GM12864 (cell line): ENCODE data around the gene RNASE7.

Experiments
- DNase-seq: peaks from one replicate; pipeline ENCODE4 v3.0.0-alpha.2; 2011; ENCODE audit warnings: low read depth
- H3K4me3 ChIP-seq: 2 replicates; pipeline ENCODE4 v1.5.1; 2011; ENCODE audit warnings: mild to moderate bottlenecking, low read depth, low read length, control low read depth
- TF ChIP-seq, protein P1 (sequence below): IDR thresholded peaks from 2 replicates; pipeline ENCODE4 v1.5.1; 2011; ENCODE audit warnings: low read depth, mild to moderate bottlenecking, moderate library complexity, low read length, control low read depth, inconsistent platforms; ENCODE audit errors: missing control alignments

Gene RNASE7

DNA sequence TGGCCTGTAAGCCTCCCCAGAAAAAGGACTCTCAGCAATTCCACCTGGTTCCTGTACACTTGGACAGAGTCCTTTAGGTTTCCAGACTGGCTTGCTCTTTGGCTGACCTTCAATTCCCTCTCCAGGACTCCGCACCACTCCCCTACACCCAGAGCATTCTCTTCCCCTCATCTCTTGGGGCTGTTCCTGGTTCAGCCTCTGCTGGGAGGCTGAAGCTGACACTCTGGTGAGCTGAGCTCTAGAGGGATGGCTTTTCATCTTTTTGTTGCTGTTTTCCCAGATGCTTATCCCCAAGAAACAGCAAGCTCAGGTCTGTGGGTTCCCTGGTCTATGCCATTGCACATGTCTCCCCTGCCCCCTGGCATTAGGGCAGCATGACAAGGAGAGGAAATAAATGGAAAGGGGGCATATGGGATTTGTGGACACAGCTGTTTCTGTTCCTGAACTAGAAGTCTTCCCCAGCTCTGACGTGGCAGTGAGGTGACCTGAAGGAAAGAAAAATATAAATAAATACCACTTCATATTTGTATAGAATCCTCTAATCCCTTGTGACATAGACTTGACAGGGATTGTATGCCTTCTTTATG, 1.3 kb downstream of the RNASE7 start:
- TF ChIP-seq, protein P1, sequence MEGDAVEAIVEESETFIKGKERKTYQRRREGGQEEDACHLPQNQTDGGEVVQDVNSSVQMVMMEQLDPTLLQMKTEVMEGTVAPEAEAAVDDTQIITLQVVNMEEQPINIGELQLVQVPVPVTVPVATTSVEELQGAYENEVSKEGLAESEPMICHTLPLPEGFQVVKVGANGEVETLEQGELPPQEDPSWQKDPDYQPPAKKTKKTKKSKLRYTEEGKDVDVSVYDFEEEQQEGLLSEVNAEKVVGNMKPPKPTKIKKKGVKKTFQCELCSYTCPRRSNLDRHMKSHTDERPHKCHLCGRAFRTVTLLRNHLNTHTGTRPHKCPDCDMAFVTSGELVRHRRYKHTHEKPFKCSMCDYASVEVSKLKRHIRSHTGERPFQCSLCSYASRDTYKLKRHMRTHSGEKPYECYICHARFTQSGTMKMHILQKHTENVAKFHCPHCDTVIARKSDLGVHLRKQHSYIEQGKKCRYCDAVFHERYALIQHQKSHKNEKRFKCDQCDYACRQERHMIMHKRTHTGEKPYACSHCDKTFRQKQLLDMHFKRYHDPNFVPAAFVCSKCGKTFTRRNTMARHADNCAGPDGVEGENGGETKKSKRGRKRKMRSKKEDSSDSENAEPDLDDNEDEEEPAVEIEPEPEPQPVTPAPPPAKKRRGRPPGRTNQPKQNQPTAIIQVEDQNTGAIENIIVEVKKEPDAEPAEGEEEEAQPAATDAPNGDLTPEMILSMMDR, result no peak
- no peak for DNase-seq
- H3K4me3 ChIP-seq, result no peak overlapping the region

GRCh38 chr14:21043974-21044618, 1.9 kb downstream of the RNASE7 start:
- TF ChIP-seq, protein P1, result no peak
- no peak overlapping the region for H3K4me3 ChIP-seq
- no peak for DNase-seq

DNA sequence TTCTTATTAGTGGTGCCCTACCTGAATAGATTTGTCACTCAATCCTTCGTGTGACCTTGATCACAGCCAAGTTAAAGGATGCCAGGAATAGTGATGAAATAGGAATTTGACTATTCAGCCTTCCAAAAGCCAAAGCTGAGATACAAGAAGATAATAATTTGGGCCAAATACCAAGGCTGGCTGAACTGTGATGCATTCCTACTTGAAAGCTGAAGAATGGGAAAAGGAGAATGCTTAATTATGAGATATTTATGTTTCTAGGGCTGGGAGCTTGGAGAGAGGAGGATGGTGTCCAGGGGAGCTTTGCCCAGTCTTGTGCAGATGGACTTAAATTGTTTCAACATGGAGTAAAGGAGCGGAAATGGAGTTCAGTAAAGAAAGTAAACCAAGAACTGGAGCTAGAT, 5.2 kb downstream of the RNASE7 start:
- no peak for DNase-seq
- TF ChIP-seq, protein P1, result no peak
- H3K4me3 ChIP-seq, result no peak overlapping the region

DNA sequence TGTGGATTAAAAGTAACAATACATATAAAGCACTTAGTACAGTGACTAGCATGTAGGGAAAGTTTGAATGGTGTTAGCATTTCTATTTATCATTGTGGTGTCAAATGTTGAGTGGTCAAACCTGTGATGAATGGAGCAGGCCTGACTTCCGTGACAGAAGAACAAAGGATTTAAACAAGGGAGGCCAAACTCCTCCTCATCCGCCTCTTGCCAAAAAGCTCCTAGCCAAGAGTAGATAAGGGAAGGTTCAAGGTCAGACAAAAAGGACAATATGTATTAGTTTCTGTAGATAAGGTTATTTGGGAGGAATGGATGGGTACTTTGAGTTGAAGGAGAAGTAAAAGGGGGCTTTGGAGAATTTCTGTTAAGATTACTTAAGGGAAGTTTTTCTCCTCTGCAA, 6.5 kb downstream of the RNASE7 start:
- no peak for DNase-seq
- H3K4me3 ChIP-seq, result no peak overlapping the region
- TF ChIP-seq, protein P1, result no peak

DNA sequence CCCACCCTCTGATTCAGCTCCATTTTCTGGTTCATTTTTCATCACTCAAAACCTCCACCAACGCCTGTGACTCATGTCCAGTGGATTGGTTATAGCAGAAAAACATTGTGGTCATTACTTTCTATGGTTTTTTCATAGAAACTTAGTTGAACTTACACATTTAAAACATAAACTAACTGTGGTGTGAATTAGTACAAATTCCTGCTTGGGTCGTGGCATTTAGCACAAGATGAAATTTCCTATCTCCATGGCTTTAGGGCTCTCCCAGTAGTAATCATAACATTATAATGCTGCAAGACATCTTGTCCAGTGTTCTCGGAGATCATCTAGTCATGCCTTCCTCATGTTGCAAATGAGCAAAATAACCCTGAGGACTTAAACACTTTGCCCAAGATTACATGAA, 7.1 kb downstream of the RNASE7 start:
- H3K4me3 ChIP-seq, result no peak overlapping the region
- TF ChIP-seq, protein P1, result no peak
- no peak for DNase-seq

DNA sequence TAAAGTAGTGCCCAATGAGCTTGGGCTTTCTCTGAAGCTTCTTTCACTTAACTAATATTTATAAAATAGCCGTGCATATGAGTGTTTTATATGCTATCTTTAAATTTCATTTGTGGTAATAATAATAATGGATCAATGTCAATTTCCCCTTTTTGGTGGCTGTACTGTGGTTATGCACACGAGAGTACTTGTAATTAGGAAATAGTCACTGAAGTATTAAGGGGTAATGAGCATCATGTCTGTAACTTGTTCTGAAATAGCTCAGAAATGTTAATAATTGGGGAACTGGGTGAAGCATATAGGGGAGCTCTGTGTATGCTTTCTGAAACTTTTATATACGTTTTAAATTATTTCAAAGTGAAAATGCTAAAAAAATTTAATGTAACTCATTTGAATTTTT, 8.4 kb downstream of the RNASE7 start:
- no peak for DNase-seq
- H3K4me3 ChIP-seq, result no peak overlapping the region
- TF ChIP-seq, protein P1, result no peak
